Osteoblast (primary cell): Measurements from ENCODE around the gene MSRB2. TPM values are rescaled to one million over a fixed set of nuclear protein-coding genes. Genes with fewer than 3 reads are reported as not detected.

Experiments
- DNase-seq: peaks from one replicate; pipeline ENCODE4 v3.0.0; 2011; ENCODE audit warnings: low spot score, mixed read lengths; ENCODE audit not compliant: insufficient read length; ENCODE audit errors: missing footprints
- H2AFZ ChIP-seq: 2 replicates; pipeline ENCODE4 v1.6.0; 2011; ENCODE audit warnings: mild to moderate bottlenecking, low read length
- H3K27ac ChIP-seq: 2 replicates; pipeline ENCODE4 v1.5.1; 2011; ENCODE audit warnings: mild to moderate bottlenecking, low read depth, low read length, moderate library complexity
- H3K27me3 ChIP-seq: 2 replicates; pipeline ENCODE4 v1.6.0; 2012; ENCODE audit warnings: mild to moderate bottlenecking, control low read depth, inconsistent platforms, low read length, moderate library complexity; ENCODE audit not compliant: insufficient read depth
- H3K36me3 ChIP-seq: 2 replicates; pipeline ENCODE4 v1.5.1; 2011; ENCODE audit warnings: mild to moderate bottlenecking, low read length, control low read depth, moderate library complexity; ENCODE audit not compliant: insufficient read depth
- H3K4me1 ChIP-seq: 2 replicates; pipeline ENCODE4 v1.5.1; 2011; ENCODE audit warnings: mild to moderate bottlenecking, low read length, control low read depth, moderate library complexity; ENCODE audit not compliant: insufficient read depth
- H3K4me2 ChIP-seq: 2 replicates; pipeline ENCODE4 v1.6.0; 2011; ENCODE audit warnings: mild to moderate bottlenecking, low read length; ENCODE audit not compliant: insufficient read depth
- H3K4me3 ChIP-seq: fragments of 200-600 bp; sonication (generic); 3 replicates; pipeline ENCODE4 v1.5.1; 2012; ENCODE audit warnings: mild to moderate bottlenecking, low read length, inconsistent platforms; ENCODE audit not compliant: insufficient read depth
- H3K79me2 ChIP-seq: 2 replicates; pipeline ENCODE4 v1.6.0; 2012; ENCODE audit warnings: mild to moderate bottlenecking, low read length, control low read depth, inconsistent platforms; ENCODE audit not compliant: insufficient read depth
- H3K9me3 ChIP-seq: 2 replicates; pipeline ENCODE4 v1.5.1; 2011; ENCODE audit warnings: low read depth, low read length, control low read depth
- H4K20me1 ChIP-seq: 2 replicates; pipeline ENCODE4 v1.6.0; 2012; ENCODE audit warnings: mild to moderate bottlenecking, low read length, control low read depth; ENCODE audit not compliant: insufficient read depth
- total RNA-seq: library from RNA; depleted of rRNA; stranded (reverse); fragments of >200 nt; gene quantifications from 2 replicates; pipeline ENCODE4 v1.2.3, GENCODE V29; 2012
- TF ChIP-seq, protein P1 (sequence below): IDR thresholded peaks from 2 replicates; pipeline ENCODE4 v1.5.1; 2011; ENCODE audit warnings: mild to moderate bottlenecking, low read depth, low read length, moderate library complexity; ENCODE audit errors: extremely low read depth

Gene MSRB2
- total RNA-seq, 1 donor: 6.9 TPM

DNA sequence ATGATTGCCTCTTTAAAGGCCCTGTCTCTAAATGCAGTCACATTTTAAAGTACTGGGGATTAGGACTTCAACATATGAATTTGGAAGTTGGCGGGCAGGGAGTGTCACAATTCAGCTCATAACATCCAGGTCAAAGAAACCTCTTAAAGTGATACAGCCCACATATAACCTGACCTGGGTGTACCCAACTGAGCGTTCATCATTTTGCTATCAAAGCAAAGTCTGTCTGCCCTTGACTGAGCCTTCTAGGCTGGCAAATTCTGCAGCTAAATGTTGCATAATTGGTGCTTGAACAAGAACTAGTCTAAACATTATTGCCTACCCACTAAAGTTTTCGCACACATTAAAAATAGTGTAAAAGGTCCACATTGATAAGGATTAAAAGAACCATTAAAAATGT is 3.7 kb downstream of the MSRB2 start:
- Histone ChIP-seq H3K27ac (no peak overlapping the region), H3K4me2 (no peak overlapping the region), H3K9me3 (no peaks in the 10 kb centered on the region), H3K79me2 (peaks cover 21% of the 10 kb centered on the region), H3K36me3 (peaks cover under 1% of the 10 kb centered on the region), H3K4me3 (no peak overlapping the region), H3K4me1 (peaks cover 13% of the 10 kb centered on the region), H3K27me3 (no peaks in the 10 kb centered on the region), H2AFZ (no peak overlapping the region), H4K20me1 (peaks cover 17% of the 10 kb centered on the region)
- TF ChIP-seq, protein P1, sequence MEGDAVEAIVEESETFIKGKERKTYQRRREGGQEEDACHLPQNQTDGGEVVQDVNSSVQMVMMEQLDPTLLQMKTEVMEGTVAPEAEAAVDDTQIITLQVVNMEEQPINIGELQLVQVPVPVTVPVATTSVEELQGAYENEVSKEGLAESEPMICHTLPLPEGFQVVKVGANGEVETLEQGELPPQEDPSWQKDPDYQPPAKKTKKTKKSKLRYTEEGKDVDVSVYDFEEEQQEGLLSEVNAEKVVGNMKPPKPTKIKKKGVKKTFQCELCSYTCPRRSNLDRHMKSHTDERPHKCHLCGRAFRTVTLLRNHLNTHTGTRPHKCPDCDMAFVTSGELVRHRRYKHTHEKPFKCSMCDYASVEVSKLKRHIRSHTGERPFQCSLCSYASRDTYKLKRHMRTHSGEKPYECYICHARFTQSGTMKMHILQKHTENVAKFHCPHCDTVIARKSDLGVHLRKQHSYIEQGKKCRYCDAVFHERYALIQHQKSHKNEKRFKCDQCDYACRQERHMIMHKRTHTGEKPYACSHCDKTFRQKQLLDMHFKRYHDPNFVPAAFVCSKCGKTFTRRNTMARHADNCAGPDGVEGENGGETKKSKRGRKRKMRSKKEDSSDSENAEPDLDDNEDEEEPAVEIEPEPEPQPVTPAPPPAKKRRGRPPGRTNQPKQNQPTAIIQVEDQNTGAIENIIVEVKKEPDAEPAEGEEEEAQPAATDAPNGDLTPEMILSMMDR: no peak
- no peak for DNase-seq

GRCh38 chr10:23099816-23100215 is 4.4 kb downstream of the MSRB2 start:
- H3K4me2 ChIP-seq: no peak overlapping the region
- TF ChIP-seq, protein P1: no peak

DNA sequence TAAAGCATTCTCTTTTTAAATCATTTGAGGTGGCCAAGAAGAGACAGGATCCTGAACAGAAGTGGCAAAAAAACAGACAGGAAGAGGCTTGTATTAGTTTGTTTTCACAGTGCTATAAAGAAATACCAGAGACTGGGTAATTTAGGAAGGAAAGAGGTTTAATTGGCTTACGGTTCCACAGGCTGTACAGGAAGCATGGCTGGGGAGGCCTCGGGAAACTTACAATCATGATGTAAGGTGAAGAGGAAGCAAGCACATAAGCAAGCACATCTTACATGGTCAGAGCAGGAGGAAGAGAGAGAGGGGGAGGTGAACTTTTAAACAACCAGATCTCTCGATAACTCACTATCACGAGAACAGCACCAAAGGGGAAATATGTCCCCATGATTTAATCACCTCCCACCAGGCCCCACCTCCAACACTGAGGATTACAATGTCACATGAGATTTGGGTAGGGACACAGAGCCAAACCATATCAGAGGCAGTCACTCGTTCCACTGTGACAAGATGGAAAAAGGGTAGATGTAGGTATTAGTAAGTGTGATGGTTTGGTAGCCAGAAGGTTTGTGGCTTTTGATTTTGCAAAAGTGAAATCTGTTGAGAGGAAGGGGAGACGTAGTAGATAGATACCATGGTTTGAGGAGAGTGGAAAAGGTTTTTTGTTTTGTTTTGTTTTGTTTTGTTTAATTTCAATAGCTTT is 5.1 kb downstream of the MSRB2 start:
- peaks cover 13% of the 10 kb centered on the region for H3K36me3 ChIP-seq
- H3K4me2 ChIP-seq: no peak overlapping the region
- H2AFZ ChIP-seq: no peak overlapping the region
- TF ChIP-seq, protein P1: no peak
- peaks cover 20% of the 10 kb centered on the region for H4K20me1 ChIP-seq
- H3K4me1 ChIP-seq: peaks cover 13% of the 10 kb centered on the region
- no peak overlapping the region for H3K4me3 ChIP-seq
- H3K9me3 ChIP-seq: no peaks in the 10 kb centered on the region
- no peak for DNase-seq
- H3K27ac ChIP-seq: no peak overlapping the region
- no peaks in the 10 kb centered on the region for H3K27me3 ChIP-seq
- H3K79me2 ChIP-seq: peaks cover 21% of the 10 kb centered on the region

More at GRCh38 chr10:23099816-23100215, 4.4 kb downstream of the MSRB2 start:
- Histone ChIP-seq H3K27me3 (no peaks in the 10 kb centered on the region), H3K36me3 (peaks cover 8% of the 10 kb centered on the region), H3K4me1 (peaks cover 13% of the 10 kb centered on the region), H3K4me3 (no peak overlapping the region), H2AFZ (no peak overlapping the region), H3K79me2 (peaks cover 21% of the 10 kb centered on the region), H3K9me3 (no peaks in the 10 kb centered on the region), H3K27ac (no peak overlapping the region), H4K20me1 (peaks cover 20% of the 10 kb centered on the region)
- no peak for DNase-seq

DNA sequence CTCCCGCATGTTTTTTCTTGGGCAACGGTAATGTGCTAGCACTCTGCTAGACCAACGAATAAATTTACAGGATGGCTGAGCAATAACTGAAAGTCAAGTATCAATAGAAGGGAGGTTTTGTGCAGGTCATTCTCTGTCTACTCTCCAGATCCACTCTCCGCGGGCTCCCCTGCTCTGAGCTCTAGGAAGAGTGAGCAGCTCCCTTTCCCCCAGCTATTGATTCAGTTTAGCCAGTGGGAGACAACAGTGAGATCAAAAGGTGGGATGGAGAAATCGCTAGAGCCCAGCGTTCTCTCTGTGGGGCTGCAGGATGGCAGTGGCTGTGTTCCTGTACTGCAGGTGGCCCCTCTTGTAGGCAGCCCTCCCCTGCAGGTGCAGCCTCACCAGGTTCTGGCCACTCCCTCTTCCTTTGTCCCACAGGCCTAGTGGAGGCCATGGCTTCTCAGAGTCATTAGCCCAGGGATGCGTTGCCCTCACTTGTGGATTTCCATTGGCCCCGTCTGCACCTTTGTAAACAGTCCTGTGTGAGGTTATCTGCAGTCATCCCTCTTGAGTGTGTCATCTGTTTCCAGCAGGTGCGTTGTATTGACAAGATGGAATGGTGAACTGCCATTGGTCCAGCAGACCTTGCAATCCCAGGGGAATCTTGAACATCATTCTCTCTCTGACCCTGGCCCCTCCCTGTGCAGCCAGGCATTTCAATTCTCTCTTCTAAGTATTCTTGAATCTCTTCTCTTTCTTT is 11.1 kb downstream of the MSRB2 start:
- no peaks in the 10 kb centered on the region for H3K4me1 ChIP-seq
- H3K79me2 ChIP-seq: peaks cover 4% of the 10 kb centered on the region
- H2AFZ ChIP-seq: no peak overlapping the region
- peaks cover 33% of the 10 kb centered on the region for H3K36me3 ChIP-seq
- H3K9me3 ChIP-seq: no peaks in the 10 kb centered on the region
- DNase-seq: peak; percentile 9
- TF ChIP-seq, protein P1: no peak
- no peak overlapping the region for H3K4me2 ChIP-seq
- H3K4me3 ChIP-seq: no peak overlapping the region
- no peak overlapping the region for H3K27ac ChIP-seq
- H4K20me1 ChIP-seq: peaks cover 11% of the 10 kb centered on the region
- no peaks in the 10 kb centered on the region for H3K27me3 ChIP-seq
